Hematopoietic multipotent progenitor cell treated with erythropoietin and hydrocortisone succinate and interleukin-3 and kit ligand, for 8 days (in vitro differentiated cells): ENCODE measurements around the gene NADSYN1.

ENCODE experiments used
- DNase-seq: peaks from one replicate; pipeline ENCODE4 v3.0.0-alpha.2; 2015

NADSYN1 gene

DNA sequence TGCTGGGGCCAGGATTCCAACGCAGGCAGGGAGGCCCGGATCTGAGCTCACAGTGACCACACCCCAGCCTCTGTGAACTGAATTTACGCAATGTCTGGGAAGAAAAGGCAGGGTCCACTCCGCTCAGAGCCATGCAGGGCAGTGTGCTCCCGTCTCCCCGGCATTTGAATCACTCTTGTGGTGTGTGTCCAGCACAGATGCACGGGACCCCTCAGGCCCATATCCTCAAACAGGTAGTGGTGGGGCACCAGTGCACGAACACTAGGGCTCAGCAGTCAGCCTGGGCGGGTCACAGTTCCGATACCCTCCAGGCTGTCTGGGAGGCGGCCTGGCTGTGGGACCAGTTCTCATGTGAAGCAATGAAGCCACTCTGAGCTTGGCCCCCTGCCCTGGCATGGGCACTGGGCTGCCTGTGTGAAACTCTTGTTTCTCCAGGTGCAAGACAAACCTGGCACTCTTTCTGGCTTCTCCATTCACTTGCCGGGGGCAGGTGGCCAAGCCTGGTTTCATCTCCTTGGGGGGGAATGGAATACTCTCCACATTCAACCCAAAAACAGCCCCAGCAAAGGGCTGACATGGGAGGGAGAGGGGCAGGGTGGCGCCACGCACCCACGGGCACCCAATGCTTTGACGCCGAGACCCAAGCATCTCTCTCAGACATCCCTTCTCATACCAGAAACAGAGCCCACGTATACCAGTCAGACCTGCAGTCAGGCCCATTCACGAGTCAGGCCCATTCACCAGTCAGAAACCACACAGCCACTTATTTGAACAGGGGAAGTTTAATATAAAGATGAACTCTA lies 19.2 kb upstream of the NADSYN1 start:
- DNase-seq: no peak

DNA sequence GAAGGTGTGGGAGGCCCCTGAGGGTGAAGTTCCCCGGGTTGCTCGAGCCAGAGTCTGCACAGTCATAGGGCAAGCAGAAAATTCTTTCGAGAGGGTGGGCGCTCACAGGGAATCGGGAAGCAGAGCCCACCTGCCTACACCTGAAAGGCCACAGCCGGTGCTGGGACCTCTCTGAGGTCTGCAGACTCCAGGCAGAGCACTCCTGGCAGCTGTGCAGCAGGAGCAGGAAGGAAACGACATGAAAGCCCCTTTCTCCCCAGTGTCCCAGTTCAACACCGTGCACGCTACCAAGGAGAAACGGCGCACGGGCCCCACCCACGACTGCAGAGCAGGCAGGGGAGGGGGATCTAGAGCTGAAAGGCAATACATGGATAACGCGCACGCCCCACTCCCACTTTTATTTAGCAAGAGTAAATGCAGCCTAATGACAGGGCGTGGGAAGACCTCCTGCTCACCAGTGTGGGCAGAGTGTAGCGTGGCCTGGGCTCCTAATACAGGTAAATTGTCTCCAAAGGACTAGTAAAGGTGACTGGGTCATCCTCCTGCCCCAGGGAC lies 18.4 kb upstream of the NADSYN1 start:
- DNase-seq: no peak

DNA sequence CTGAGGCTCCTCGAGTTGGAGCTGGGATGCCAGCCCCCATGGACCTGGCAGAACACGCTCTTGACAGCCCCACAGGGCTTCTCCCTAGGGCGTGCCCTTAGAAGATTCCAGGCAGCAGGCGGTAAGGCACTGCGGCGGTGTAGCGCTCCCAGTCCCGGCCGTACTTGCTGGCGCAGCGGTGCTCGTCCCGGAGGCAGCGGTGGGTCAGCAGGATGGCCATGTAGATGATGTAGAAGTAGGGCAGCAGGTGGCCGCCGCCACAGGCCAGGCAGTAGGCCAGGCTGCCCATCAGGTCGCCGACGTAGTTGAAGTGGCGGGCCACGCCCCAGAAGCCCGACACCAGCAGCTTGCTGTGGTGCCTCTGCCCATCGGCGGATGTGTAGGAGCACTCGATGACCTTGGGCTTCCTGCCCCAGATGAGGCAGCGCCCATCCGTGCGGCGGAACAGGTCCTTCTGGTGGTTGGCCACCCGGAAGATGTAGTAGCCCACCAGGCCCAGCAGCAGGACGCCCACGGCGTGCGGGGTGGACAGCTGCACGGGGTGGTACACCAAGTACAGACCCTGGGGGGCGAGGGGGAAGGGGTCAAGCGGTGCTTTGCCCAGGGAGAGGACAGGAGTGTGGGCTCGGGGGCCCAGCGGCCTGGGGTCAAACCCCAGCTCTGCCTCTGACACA lies 17.6 kb upstream of the NADSYN1 start:
- no peak for DNase-seq

DNA sequence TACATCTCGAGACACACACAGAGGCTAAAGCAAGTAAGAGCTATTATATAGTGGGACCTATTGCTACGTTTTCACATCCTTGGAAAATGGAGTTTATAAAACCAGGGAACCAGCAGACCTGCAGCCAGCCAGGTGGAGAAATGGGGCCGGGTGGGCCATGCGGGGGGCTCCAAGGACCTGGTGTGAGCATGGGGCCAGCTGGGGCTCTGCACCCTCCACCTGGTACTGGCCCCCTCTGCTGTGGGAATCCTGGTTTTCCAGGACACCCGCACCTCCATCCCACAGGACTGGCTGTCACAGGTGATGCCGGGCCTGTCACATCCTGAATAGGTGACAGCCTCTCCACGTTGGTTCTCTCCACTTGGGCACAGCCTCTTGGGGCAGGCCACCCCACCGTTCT lies 16.1 kb upstream of the NADSYN1 start:
- no peak for DNase-seq

DNA sequence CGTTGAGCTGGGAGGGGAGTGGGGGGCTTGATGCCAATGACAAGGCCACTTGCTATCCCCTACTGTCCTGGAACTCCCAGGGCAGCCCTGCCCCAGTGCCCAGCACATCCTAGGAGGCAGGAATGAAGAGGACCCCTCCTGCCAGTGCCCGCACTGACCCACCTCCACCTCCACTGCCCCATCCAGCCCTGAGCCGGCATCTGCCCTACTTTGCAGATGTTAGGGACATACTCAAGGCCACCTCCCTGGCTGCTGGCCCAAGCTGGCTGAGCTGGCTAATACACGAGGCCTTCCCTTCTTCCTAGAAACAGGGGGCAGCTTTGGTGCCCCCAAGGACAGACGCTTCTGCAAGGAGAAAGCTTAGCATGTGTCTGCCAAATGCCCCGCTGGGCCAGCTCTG lies 15.6 kb upstream of the NADSYN1 start:
- DNase-seq: no peak

DNA sequence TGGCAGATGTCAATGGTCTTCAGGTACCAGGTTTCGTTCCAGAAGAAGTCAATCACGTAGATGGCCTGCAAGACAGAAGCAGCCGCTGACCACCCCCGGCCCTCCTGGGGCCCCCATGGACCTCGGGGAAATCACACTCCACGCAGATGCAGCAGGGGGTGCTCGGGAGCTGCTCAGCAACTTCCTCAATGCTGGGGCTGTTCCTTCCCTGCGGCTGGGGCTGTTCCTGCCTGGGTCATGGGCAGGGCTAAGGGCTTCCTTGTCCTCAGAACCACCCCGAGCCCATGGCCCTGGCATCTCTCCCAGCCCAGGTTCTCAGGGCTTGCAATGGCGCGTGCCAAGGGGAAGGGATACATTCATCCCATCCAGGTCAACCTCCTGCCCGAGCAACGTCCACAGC lies 15.1 kb upstream of the NADSYN1 start:
- DNase-seq: no peak

GRCh38 chr11:71438650-71439049 lies 14.4 kb upstream of the NADSYN1 start:
- DNase-seq: no peak

GRCh38 chr11:71440021-71440755 lies 12.8 kb upstream of the NADSYN1 start:
- DNase-seq: no peak

DNA sequence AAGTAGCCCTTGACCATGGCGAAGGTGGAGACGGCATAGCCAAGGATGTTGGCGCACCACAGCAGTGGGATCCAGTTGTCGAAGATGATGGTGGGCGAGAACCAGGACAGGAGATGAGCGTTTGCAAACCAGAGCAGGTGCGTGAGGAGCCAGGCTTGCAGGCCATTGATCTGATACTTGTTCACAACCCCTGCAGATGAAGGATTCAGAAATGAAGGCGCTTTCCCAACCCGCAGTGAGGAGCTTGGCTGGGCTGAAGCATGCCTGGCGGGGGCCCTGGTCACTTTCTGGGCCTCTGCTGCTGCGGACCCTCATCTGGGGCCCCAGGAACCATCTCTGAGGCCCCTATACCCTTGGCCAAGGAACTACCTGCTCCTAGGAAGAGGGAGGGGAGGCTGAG lies 11.8 kb upstream of the NADSYN1 start:
- no peak for DNase-seq

- no peak for DNase-seq
These were observed 10.9 kb upstream of the NADSYN1 start for GRCh38 chr11:71442123-71442522.

DNA sequence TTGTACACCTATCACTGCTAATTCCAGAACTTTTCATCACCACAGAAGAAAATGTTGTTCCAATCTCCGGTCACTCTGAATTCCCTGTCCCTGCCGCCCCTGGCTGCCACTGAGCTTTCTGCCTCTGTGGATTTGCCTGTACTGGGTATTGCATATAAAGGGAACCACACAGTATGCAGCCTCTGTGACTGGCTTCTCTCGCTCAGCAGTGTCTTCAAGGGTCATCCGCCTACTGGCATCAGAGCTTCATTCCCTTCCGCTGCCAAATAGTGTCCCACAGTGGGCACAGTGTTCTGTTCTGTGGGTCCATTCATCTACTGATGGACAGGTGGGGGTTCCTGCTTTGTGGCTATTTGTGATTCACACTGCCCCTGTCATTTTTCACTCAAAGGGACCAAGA lies 10.1 kb upstream of the NADSYN1 start:
- no peak for DNase-seq

- DNase-seq: no peak
These were observed 9.1 kb upstream of the NADSYN1 start for GRCh38 chr11:71443736-71444445.

- DNase-seq: no peak
These were observed 8.2 kb upstream of the NADSYN1 start for GRCh38 chr11:71444811-71445210.

DNA sequence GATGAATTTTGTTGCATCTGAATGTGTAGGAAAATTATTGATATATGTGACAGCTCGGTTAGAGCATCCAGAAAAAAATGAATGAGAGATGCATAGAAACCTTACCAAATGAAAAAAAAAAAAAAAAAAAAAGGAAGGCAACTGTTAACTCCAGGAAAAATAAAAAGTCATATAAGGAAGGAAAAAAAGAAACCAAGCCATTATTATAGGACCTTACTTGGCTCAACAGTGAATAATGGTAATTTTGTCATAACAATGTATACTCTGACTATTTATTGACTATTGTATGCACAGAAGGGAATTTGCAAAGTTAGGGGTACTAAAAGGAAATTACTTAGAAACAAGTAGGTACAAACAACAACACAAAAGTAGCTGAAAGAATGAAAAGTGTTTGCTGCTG lies 6.9 kb upstream of the NADSYN1 start:
- no peak for DNase-seq

GRCh38 chr11:71446942-71447688 lies 5.9 kb upstream of the NADSYN1 start:
- peak; percentile 39 for DNase-seq

GRCh38 chr11:71447791-71448256 lies 5.2 kb upstream of the NADSYN1 start:
- DNase-seq: peak; percentile 4

GRCh38 chr11:71448257-71449171 lies 4.5 kb upstream of the NADSYN1 start, which contains the start of gene DHCR7:
Gene DHCR7, minus strand, starts transcription at chr11:71448393. Its CDS starts 3,441 bp downstream, at chr11:71444952.
- peak; percentile 94 for DNase-seq

DNA sequence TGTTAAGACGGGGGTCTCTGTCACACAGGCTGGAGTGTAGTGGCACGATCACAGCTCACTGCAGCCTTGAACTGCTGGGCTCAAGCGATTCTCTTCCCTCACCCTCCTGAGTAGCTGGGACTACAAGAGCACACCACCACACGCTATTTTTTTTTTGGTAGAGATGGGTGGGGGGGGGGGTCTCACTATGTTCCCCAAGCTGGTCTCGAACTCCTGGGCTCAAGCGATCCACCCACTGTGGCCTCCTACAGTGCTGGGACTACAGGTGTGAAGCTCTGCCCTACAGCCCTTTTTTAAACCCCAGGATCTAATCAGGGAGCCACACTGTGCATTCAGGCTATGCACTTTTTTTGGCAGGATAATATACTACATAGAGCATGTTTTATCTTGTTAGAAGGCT lies 3.4 kb upstream of the NADSYN1 start:
- DNase-seq: peak; percentile 47

GRCh38 chr11:71450507-71450906 lies 2.5 kb upstream of the NADSYN1 start:
- DNase-seq: no peak

DNA sequence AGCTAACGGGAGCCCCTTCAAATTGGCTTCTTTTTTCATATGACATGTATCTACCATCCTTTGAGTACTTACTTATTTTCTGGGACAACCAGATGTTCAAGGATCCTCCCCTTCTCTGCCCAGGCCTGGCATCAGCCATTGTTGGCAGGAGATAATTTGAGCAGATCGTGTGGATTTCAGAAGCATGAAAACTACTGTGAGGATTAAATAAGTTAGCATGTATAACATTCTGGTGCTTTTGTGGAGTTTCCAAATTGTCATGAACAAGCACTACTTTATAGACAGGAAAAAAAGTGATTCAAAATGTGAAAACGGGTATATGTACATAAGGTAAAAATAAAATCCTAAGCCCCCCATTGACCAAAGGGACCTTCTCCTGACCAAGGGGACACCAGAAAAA lies 2.1 kb upstream of the NADSYN1 start:
- DNase-seq: no peak
